ENCODE measurements around the gene GAP43.

The GAP43 gene

DNA sequence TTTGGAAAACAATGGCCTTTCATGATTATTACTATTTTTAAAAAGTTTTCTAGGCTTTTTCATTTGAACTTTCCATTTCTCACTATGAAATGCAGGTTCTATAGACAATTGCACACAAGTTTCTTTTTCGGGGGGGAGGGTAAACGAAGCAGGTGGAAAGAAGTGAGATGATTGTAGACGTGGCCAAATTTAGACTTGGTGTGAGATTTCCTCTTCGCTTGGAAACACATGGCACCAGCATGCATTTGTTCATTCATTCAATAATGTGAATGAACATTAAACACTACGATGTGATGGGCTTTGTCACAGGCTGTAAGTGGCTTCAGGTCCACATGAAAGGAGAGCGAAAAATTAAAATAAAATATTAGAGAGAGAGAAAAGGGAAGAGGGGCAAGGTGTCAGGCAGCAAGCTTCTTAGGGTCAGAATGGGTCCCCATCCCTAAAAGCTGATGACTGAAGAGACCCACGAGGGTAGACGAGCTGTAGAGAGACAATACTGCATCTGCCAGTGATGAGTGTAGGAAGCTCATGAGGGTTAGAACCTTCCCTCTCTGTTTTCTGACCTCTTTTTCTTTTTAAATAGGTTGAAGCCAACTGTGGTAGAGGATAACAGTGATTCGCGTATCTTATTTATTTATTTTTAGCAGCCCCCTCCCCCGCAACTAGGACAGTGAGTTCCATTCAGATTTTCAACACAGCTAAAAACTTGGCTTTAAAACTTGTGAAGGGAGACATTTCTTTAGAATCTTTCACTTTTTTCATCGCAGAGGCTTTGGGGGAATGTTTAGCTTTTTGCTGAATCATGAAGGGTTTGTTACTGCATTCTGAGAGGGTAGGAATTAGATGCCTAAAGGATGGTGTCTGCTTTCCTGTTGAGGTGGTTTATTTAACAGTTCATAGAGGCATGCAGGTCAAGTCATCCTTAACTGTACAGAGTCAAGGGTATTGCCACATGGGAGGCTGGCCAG, 36.2 kb downstream of the GAP43 start:
- no peak overlapping the region for H3K4me3 ChIP-seq (ENCODE audit: low read depth, low read length)
- DNase-seq (ENCODE audit: low read depth): no peak

GRCh38 chr3:115660646-115661337, 37.5 kb downstream of the GAP43 start:
- TF ChIP-seq, protein P1, sequence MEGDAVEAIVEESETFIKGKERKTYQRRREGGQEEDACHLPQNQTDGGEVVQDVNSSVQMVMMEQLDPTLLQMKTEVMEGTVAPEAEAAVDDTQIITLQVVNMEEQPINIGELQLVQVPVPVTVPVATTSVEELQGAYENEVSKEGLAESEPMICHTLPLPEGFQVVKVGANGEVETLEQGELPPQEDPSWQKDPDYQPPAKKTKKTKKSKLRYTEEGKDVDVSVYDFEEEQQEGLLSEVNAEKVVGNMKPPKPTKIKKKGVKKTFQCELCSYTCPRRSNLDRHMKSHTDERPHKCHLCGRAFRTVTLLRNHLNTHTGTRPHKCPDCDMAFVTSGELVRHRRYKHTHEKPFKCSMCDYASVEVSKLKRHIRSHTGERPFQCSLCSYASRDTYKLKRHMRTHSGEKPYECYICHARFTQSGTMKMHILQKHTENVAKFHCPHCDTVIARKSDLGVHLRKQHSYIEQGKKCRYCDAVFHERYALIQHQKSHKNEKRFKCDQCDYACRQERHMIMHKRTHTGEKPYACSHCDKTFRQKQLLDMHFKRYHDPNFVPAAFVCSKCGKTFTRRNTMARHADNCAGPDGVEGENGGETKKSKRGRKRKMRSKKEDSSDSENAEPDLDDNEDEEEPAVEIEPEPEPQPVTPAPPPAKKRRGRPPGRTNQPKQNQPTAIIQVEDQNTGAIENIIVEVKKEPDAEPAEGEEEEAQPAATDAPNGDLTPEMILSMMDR (IDR thresholded peaks at IDR 0.05; ENCODE audit: control insufficient read depth, extremely low read depth, insufficient read depth): no peak
- no peak for DNase-seq (ENCODE audit: low read depth)
- no peak overlapping the region for H3K4me3 ChIP-seq (ENCODE audit: low read depth, low read length)

More for the DNA sequence above, 36.2 kb downstream of the GAP43 start:
- TF ChIP-seq, protein P1 (IDR thresholded peaks at IDR 0.05; ENCODE audit: control insufficient read depth, extremely low read depth, insufficient read depth): no peak

DNA sequence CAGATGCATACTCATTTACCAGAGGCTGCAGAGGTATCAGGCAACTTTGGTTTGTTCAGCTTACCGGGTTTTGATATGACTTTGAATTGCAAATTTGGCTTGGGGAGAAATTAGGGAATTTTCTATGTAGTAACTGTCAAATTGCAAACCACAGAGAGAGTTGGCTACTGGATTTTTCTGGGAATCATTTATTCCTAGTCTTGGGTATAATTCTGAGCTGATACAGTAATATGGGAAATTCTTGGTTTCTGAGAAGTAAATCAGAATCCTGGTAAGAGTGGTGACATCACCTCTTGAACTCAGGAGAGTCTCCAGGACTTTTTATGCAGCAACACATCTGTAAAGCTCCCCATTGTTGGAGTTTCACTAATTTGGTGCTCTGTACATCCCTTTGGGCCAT, 39.0 kb downstream of the GAP43 start:
- H3K4me3 ChIP-seq (ENCODE audit: low read depth, low read length): no peak overlapping the region
- DNase-seq (ENCODE audit: low read depth): no peak
- TF ChIP-seq, protein P1 (IDR thresholded peaks at IDR 0.05; ENCODE audit: control insufficient read depth, extremely low read depth, insufficient read depth): no peak

DNA sequence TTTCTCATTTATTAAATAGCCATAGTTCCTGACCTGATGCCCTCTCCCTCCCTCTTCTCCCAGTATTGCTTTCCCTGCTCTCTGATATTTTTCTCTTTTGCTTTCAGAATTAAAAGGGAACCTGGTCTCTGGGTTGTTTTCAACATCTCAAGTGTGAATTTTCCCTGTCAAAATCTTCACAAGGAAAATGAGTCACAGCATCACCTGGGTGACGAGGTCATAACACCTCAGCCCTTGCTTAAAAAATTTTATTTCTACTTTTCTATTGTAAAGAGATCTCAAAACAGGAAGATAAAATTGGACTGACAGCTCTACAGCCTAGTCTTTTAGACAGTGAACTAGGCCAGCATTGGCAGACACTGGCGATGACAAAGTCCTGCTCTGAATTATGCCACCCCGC, 40.1 kb downstream of the GAP43 start:
- TF ChIP-seq, protein P1 (IDR thresholded peaks at IDR 0.05; ENCODE audit: control insufficient read depth, extremely low read depth, insufficient read depth): no peak
- DNase-seq (ENCODE audit: low read depth): no peak
- no peak overlapping the region for H3K4me3 ChIP-seq (ENCODE audit: low read depth, low read length)

- no peak for DNase-seq (ENCODE audit: low read depth)
- H3K4me3 ChIP-seq (ENCODE audit: low read depth, low read length): no peak overlapping the region
- TF ChIP-seq, protein P1 (IDR thresholded peaks at IDR 0.05; ENCODE audit: control insufficient read depth, extremely low read depth, insufficient read depth): no peak
Observed at GRCh38 chr3:115666081-115666480, 42.8 kb downstream of the GAP43 start.

DNA sequence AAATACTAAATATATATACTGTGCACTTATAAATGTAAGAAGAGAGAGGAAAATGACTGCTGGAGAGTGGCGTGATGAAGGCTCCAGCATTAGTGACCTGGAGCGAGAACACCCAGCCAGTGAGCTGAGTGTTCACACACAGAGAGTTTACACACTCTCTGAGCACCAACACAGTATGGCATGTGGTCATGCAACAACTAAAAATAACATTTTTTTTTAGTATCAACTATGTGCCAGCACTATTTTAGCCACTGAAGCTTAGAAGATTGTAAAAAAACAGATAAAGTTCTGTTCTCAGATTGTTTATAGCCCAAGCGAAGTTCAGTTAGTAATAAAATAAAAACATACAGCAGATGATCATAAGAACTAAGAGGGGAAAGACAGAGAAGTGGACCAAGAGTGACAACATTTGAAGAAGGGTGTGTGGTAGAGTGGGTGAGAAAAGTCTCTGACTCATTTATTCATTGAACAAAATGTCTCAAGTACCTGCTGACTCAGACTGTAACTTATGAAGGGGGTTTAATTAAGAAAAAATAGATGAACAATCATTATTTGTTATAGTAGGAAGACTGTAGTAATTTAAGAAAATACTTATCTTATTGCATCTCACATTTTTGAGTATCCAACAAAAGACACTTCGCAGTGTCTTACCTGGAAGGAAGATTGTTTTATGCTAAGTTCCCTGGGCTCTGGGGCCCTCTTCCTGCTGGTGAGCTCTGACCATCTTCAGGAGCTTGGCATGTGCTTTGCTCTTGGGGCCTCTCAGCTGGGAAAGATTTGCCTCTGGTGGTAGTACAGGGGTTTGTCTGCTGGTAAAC, 43.8 kb downstream of the GAP43 start:
- DNase-seq (ENCODE audit: low read depth): no peak
- TF ChIP-seq, protein P1 (IDR thresholded peaks at IDR 0.05; ENCODE audit: control insufficient read depth, extremely low read depth, insufficient read depth): no peak
- H3K4me3 ChIP-seq (ENCODE audit: low read depth, low read length): no peak overlapping the region
